Kidney epithelial cell (primary cell): Measurements from ENCODE around the gene USH1C. TPM values are rescaled to one million over a fixed set of nuclear protein-coding genes. Genes with fewer than 3 reads are reported as not detected.

Source experiments
- DNase-seq: peaks from one replicate; pipeline ENCODE4 v3.0.0-alpha.2; 2010; ENCODE audit warnings: low read depth
- H3K27me3 ChIP-seq: 2 replicates; pipeline ENCODE4 v1.6.0; 2011; ENCODE audit warnings: low read length; ENCODE audit not compliant: control insufficient read depth, insufficient read depth
- H3K36me3 ChIP-seq: 2 replicates; pipeline ENCODE4 v1.5.1; 2011; ENCODE audit warnings: low read length; ENCODE audit not compliant: control insufficient read depth, insufficient read depth
- H3K4me3 ChIP-seq: 2 replicates; pipeline ENCODE4 v1.5.1; 2011; ENCODE audit warnings: low read depth, mild to moderate bottlenecking, control low read depth, low read length
- total RNA-seq: library from RNA; depleted of rRNA; stranded (reverse); fragments of >200 nt; gene quantifications from 2 replicates; pipeline ENCODE4 v1.2.3, GENCODE V29; 2015
- TF ChIP-seq, protein P1 (sequence below): IDR thresholded peaks from 2 replicates; pipeline ENCODE4 v1.5.1; 2011; ENCODE audit warnings: mild to moderate bottlenecking, moderate library complexity, low read length, control low read depth, inconsistent platforms; ENCODE audit not compliant: insufficient read depth, poor library complexity, severe bottlenecking

Gene USH1C
- total RNA-seq, 1 donor from 2014 or later, result 1.8 TPM

GRCh38 chr11:17490938-17491337 lies 53.3 kb downstream of the USH1C start:
- no peak for DNase-seq
- TF ChIP-seq, protein P1, sequence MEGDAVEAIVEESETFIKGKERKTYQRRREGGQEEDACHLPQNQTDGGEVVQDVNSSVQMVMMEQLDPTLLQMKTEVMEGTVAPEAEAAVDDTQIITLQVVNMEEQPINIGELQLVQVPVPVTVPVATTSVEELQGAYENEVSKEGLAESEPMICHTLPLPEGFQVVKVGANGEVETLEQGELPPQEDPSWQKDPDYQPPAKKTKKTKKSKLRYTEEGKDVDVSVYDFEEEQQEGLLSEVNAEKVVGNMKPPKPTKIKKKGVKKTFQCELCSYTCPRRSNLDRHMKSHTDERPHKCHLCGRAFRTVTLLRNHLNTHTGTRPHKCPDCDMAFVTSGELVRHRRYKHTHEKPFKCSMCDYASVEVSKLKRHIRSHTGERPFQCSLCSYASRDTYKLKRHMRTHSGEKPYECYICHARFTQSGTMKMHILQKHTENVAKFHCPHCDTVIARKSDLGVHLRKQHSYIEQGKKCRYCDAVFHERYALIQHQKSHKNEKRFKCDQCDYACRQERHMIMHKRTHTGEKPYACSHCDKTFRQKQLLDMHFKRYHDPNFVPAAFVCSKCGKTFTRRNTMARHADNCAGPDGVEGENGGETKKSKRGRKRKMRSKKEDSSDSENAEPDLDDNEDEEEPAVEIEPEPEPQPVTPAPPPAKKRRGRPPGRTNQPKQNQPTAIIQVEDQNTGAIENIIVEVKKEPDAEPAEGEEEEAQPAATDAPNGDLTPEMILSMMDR, result no peak
- Histone ChIP-seq H3K36me3 (no peaks in the 10 kb centered on the region), H3K4me3 (no peak overlapping the region), H3K27me3 (peaks cover 5% of the 10 kb centered on the region)

DNA sequence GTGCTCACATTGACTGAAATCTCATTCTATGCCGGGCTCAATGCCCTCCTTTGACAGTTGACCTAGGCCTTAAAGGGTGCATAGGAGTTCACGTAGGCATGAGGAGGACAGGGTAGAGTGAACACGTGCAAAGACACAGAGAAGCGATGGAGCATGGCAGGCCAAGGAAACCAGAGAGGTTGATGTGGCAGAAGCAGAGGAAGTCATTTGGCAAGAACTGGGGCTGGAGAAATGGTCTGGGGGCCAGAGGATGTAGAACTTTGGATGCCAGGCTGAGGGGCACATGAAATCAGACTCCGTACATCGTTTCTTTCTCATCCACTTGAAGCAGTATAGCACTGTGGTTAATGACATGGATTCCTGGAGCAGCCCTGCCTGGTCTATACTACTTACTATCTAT lies 54.0 kb downstream of the USH1C start:
- H3K4me3 ChIP-seq, result no peak overlapping the region
- H3K36me3 ChIP-seq, result no peaks in the 10 kb centered on the region
- H3K27me3 ChIP-seq, result peaks cover 5% of the 10 kb centered on the region
- no peak for DNase-seq
- TF ChIP-seq, protein P1, result no peak

GRCh38 chr11:17489751-17490150 lies 54.5 kb downstream of the USH1C start:
- no peak overlapping the region for H3K4me3 ChIP-seq
- no peaks in the 10 kb centered on the region for H3K36me3 ChIP-seq
- DNase-seq, result no peak
- TF ChIP-seq, protein P1, result no peak
- H3K27me3 ChIP-seq, result peaks cover 5% of the 10 kb centered on the region

- DNase-seq, result no peak
- Histone ChIP-seq H3K27me3 (peaks cover 5% of the 10 kb centered on the region), H3K4me3 (no peak overlapping the region), H3K36me3 (no peaks in the 10 kb centered on the region)
- TF ChIP-seq, protein P1, result no peak
Observed at GRCh38 chr11:17488563-17488962, 55.7 kb downstream of the USH1C start.

- TF ChIP-seq, protein P1, result no peak
Observed at GRCh38 chr11:17486646-17487045, 57.6 kb downstream of the USH1C start.

DNA sequence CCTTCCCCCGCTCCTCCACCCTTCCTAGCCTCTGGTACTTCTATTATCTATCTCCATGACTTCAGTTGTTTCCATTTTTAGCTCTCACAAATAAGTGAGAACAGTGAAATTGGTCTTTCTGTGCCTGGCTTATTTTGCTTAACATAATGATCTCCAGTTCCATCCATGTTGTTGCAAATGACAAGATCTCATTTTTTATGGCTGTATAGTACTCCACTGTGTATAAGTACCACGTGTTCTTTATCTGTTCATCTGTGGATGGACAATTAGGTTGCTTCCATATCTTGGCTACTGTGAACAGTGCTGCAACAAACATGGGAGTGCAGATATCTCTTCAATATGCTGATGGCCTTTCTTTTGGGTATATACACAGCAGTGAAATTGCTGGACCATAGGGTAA lies 60.7 kb downstream of the USH1C start:
- Histone ChIP-seq H3K27me3 (peaks cover 8% of the 10 kb centered on the region), H3K4me3 (no peak overlapping the region), H3K36me3 (no peaks in the 10 kb centered on the region)
- DNase-seq, result no peak
- TF ChIP-seq, protein P1, result no peak

More at GRCh38 chr11:17486646-17487045, 57.6 kb downstream of the USH1C start:
- DNase-seq, result no peak
- H3K27me3 ChIP-seq, result peaks cover under 1% of the 10 kb centered on the region
- no peak overlapping the region for H3K4me3 ChIP-seq
- H3K36me3 ChIP-seq, result no peaks in the 10 kb centered on the region
